GM18505 (cell line): ENCODE data around the gene MRPL38.
"Not testable (repeated sequence)": the region's sequence is repeated elsewhere in the genome, so short reads cannot be mapped to it uniquely, and the experiment has no call there.

Experiments used
- ATAC-seq: cut with Tn5 transposase; IDR thresholded peaks from one replicate; pipeline ENCODE4 v1.9.1; 2021; ENCODE audit not compliant: unreplicated experiment
- POLR2A ChIP-seq: IDR thresholded peaks from 4 replicates; pipeline ENCODE4 v1.6.1; 2011; ENCODE audit warnings: borderline replicate concordance; ENCODE audit not compliant: insufficient read depth, insufficient read length; ENCODE audit errors: extremely low read depth

The MRPL38 gene

DNA sequence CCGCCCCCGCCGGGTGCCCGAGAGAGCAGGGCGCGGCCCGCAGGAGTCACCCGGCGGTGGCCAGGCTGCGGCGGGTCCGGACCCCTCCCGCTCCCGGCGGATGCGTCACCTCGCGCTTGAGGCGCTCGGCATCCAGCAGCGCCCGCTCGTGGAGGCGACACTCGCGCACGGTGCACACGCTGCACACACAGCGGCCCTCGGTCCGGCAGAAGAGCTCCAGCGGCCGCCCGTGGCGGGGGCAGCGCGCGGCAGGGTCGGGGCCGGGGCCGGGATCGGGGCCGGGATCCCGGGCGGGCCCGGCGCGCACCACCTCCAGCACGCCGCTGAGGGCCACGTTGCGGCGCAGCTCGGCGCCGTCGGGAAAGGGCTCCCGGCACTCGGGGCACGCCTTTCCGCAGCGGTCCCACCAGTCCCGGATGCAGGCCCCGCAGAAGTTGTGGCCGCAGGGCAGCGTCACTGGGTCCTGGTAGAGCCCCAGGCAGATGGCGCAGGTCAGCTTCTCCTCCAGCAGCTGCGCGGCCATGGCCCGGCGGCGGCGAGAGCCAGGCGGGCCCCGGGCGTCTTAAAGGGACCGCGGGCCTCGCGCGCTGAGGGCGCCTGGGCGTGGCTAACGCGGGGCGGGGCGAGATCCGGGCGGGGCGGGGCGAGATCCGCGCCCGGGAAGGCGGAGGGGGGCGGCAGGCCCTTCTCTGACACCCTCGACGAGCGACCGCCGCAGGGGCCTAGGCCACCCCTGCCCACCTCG is 8.1 kb downstream of the MRPL38 start, which contains the start of gene TRIM65:
Gene TRIM65 (minus strand): TSS at position 537 of the 745 bp plus-strand sequence. CDS start 14 bp downstream, at position 523.
- peak; percentile 53 for ATAC-seq
- peak; percentile 86 for TF ChIP-seq POLR2A

DNA sequence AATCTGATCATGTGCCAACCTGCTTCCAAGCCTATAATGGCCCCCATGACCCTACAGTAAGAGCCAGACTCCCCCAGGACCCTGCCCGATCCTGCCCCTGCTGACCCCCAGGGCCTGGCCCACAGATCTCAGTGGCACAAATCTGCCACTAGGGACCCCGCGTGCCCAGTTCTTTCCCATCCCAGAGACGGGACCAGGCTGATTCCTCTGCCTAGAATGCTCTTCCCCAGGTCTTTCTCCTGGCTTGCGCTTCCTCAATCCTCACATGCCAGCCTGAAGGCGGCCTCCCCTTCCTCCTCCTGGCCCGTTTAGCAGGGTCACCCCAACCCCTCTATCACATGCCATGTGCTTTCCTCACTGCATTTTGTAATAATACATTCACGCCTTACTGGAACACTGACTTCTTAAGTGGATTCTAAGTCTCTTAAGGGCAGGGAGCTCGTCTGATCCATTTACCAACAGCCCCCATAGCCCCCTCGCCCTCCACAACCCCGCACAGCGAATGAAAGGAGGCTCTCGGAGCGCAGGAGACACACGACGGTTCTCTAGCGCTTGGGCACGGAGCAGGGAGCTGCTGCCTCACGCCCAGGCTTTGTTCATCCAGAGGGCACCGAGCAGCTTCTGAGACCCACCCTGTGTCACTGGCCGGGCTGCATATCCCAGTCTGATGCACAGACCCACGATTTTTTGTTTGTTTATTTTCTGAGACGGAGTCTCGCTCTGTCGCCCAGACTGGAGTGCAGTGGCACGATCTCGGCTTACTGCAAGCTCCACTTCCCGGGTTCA is 9.1 kb downstream of the MRPL38 start:
- no peak for TF ChIP-seq POLR2A
- ATAC-seq: no peak

DNA sequence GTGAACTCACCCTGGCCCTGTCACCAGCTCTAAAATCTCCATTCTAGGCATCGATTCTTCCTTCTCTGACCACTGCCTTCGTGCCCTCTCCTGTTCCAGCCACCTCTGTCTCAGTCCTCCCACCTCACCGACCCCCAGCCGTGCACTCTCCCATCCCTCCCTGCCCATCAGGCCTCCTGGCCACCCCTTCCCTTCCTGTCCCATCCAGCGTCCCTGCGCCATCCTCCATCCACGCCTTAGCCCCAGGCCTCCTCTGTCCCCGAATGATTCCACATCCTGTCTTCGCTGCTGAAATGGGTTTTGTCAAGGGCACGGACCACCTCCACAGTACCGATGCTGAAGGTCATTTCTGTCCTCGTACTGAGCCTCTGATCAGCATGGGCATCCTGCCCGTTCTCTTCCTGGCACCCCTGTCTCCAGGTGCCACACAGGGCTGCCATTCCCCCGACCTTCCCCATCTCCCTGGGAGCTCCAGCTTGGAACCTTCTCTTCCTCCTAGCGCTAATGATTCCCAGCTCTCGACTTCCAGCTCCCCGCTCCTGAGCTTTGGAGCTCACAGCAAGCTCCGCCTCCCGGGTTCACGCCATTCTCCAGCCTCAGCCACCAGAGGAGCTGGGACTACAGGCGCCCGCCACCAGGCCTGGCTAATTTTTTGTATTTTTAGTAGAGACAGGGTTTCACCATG is 10.5 kb downstream of the MRPL38 start:
- no peak for TF ChIP-seq POLR2A
- no peak for ATAC-seq

DNA sequence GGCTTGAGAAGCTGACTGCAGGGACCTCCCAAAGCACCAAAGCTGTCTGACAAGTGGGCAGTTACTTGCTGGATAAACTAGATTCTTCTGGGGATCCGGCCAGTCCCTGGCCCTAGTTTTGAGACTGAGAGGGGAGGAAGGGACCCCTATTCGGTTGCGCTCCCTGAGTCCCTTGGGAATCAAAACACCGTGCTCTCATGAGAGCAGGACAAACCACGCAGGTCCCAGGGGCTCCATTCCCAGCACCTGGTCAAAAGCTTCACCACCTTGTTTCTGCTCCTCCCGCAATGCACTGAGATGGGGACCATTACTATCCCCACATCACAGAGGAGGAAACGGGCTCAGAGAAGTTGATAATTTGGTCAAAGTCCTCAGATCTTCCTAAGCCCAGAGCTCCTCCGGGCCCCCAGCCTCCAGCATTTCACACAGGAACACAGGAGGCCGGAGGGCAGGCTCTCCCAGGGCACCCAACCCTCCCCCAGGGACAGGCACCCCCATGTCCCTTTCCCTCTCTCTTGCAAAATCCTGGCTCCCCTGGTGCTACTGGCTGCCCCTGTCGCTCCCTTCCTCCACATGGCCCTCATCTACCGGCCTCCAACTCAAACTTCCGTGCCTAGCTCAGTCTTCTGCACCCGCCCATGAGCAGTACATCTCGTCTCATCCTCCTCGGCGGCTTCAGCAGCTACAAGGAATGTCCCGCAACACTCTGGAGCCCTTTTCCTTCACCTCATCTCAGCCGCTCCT is 11.2 kb downstream of the MRPL38 start:
- TF ChIP-seq POLR2A: no peak
- no peak for ATAC-seq

DNA sequence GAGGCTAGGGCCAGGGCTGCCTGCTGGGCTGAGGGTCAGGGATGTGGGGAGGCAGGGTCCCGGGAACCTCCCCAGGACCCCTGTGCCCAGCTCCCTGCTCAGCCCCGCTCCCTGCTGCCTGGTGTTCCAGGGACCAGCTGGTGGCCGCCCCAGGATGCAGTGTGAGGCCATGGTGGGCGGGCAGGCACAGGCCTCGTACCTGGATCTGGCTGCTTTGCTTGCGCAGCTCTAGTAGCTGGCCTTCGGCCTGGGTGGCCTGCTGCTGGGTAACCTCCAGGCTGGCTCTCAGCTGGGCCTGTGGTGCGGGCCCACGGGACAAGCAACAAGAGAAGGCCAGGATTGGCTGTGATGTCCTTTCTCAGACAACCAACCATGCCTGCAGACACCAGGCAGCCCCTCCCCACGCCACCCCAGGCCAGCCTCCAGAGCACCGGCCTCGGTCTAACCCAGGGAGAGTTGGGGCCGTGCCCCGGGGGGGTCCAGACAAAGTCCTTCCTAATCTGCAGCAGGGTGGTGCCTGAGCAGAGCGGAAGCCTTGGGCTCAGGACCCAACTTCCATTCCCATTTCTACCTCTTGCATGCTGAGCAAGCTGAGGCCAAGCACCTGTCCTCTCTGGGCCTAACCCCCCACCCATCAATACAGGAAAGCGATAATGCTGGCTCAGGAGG is 12.0 kb downstream of the MRPL38 start:
- no peak for ATAC-seq

DNA sequence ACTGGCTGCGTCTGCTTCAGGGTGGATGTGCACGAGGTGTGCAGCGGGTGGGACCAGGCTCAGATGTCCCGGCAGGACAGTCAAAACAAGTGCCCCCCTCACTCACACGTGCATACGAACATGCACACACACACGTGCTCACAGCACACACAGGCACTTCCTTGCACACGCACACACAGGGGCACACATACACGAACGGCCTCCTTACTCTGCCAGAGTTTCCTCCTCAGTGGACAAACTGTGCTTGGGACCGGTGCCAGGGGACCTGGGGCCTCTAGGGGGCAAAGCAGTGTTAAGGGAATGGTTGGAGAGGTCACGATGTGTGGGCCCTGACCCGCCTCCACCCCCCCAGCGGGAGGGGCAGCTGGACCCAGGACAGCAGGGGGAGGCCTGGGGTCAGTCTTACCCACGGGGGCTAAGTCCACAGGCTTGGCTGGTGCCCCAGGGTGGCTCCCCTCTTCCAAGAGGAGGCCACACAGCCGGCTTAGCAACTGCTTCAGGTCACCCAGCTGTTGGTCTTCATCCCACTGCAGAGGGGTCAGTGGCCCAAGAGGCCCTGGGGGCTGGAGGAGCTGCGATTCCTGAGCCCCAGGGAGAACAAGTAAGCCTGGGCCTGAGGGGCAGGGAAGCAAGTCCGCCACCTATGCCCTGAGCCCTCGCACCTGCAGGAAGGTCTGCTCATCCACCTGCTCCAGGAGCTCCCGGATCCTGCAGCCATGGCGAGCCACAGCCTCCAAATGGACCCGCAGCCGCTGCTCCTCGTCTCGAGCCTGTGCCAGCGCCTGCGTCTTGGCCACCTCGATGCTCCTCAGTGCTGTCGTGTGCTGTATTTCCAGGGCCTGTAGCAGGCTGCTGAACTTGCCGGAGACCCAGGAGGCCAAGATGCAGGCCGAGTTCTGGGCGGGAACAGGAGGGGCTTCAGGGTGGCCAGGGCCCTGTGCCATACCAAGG is 12.8 kb downstream of the MRPL38 start:
- ATAC-seq: no peak
- TF ChIP-seq POLR2A: no peak

More for the DNA sequence above, 12.0 kb downstream of the MRPL38 start:
- no peak for TF ChIP-seq POLR2A

DNA sequence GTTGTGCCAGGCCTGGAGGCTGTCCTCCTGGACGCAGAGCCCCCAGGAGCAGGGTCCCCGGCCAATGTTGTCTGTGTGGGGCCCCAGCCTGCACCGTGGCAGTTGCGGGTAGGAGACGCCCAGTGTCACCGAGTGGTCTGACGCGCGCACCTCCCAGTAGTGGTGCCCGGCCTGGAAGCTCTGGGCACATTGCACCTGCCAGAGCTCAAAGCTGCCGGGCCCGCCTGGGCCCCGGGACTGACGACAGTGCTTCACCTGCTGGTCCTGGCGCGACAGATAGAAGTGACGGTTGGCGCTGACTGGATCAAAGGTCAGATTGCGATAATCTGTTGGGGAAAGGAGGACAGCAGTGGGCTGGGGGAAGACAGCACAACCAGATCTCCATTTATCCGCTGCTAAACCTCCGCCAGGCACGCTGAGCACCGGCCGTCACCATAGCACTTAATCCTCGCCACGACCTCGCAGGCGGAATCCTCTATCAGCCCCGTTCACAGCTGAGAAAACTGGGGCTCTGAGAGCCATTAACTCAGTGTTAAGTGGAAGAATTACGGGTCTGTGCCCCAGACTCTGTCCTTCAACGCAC is 13.6 kb downstream of the MRPL38 start:
- ATAC-seq: no peak
- no peak for TF ChIP-seq POLR2A

DNA sequence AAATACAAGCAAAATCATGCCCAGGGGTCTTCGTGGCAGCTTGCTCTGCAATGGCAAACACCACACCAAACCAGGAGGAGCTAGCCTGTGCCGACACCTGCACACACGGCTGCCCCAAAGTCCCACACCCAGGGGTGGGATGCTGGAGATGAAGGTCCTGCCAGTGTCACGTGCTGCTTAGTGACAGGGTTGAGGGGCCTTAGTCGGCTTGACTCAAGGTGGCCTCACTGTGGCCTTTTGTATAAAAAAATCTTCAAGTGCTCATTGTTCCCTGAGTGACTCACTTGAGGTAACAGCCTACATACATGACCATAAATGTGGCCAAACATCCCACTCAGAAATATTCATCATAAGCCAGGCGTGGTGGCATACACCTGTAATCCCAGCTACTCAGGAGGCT is 15.2 kb downstream of the MRPL38 start:
- ATAC-seq: no peak

DNA sequence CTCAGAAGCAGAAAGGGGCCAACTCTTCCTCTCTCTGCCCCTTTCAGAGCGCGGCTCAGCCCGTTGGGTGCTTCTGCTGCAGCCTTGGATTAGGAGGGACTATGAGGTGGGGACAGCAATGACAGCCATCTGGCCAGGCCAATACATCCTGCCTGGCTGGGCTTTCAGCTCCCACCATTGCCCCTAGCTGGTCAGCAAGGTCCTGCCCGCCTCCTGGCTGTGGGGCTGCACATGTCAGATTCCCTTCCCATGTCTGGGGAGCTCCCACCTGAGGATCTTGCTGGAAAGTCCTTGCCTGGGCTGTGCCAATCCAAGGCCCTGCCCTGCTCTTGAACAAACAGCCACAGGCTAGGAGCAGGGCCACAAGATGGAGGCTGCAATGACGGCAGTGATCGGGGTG is 16.2 kb downstream of the MRPL38 start:
- no peak for ATAC-seq

More for the DNA sequence above, 15.2 kb downstream of the MRPL38 start:
- no peak for TF ChIP-seq POLR2A

DNA sequence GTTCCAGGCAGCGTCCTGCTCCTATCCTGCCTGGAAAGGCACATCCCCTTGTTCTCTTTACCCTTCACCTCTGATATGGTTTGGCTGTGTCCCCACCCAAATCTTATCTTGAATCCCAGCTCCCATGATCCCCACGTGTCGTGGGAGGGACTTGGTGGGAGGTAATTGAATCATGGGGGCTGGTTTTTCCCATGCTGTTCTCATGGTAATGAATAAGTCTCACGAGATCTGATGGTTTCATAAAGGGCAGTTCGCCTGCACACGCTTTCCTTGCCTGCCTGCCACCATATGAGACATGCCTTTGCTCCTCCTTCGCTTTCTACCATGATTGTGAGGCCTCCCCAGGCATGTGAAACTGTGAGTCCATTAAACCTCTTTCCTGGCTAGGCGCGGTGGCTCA is 18.8 kb downstream of the MRPL38 start:
- ATAC-seq: not testable (repeated sequence)

More for the DNA sequence above, 16.2 kb downstream of the MRPL38 start:
- TF ChIP-seq POLR2A: no peak

DNA sequence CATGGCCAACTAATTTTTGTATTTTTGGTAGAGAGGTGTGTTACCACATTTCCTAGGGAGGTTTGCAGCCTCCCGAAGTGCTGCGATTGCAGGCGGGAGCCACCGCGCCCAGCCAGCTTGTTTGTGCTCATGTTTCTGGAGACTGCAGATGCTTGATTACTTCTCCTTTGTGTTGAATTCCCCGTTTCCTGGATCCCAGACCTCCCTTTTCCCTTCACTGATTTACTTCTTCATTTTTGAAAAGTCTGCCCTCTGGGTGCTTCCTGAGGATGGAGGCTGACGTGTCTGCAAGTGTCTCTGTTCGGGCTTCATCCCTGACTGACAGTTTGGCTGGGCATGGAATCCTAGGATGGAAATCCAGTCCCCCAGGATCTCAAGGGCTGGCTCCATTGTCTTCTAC is 19.3 kb downstream of the MRPL38 start:
- TF ChIP-seq POLR2A: no peak
- no peak for ATAC-seq
